Endodermal cell (in vitro differentiated cells): ENCODE results near the gene RELCH. TPM values are rescaled to one million over a fixed set of nuclear protein-coding genes. Genes with fewer than 3 reads are reported as not detected.
A peak's percentile ranks its signal among the peaks of the same experiment; 100 is the strongest.

Experiments used
- DNase-seq: peaks from one replicate; pipeline ENCODE4 v3.0.0-alpha.2; 2017
- H3K27ac ChIP-seq: 2 replicates; pipeline ENCODE4 v1.5.1; 2013; ENCODE audit warnings: mild to moderate bottlenecking, low read depth, low read length, moderate library complexity
- H3K27me3 ChIP-seq: 2 replicates; pipeline ENCODE4 v1.6.1; 2013; ENCODE audit warnings: mild to moderate bottlenecking, low read length, moderate library complexity; ENCODE audit not compliant: insufficient read depth, control insufficient read depth, poor library complexity, severe bottlenecking
- H3K36me3 ChIP-seq: 2 replicates; pipeline ENCODE4 v1.7.0; 2013; ENCODE audit warnings: mild to moderate bottlenecking, low read length, moderate library complexity; ENCODE audit not compliant: control insufficient read depth, insufficient read depth
- H3K4me1 ChIP-seq: one replicate; pipeline ENCODE4 v1.7.0; 2013; ENCODE audit warnings: low read length; ENCODE audit not compliant: control insufficient read depth, insufficient read depth
- H3K4me3 ChIP-seq: 2 replicates; pipeline ENCODE4 v1.5.1; 2013; ENCODE audit warnings: mild to moderate bottlenecking, low read length, moderate library complexity
- H3K9ac ChIP-seq: 2 replicates; pipeline ENCODE4 v1.6.1; 2013; ENCODE audit warnings: mild to moderate bottlenecking, low read length, moderate library complexity; ENCODE audit not compliant: poor library complexity, severe bottlenecking; ENCODE audit errors: extremely low read depth
- H3K9me3 ChIP-seq: 2 replicates; pipeline ENCODE4 v1.6.1; 2013; ENCODE audit warnings: mild to moderate bottlenecking, low read length, moderate library complexity; ENCODE audit not compliant: control insufficient read depth
- H3K27ac Mint-ChIP-seq: 2 replicates; pipeline ENCODE4 v1.8.0; 2020; ENCODE audit warnings: mixed read lengths
- H3K27me3 Mint-ChIP-seq: 2 replicates; pipeline ENCODE4 v1.8.0; 2021; ENCODE audit warnings: mild to moderate bottlenecking, mixed read lengths; ENCODE audit not compliant: insufficient read depth
- H3K36me3 Mint-ChIP-seq: 2 replicates; pipeline ENCODE4 v1.8.0; 2020; ENCODE audit warnings: low read depth, mixed read lengths
- H3K4me1 Mint-ChIP-seq: 2 replicates; pipeline ENCODE4 v1.8.0; 2020; ENCODE audit warnings: mixed read lengths
- H3K4me3 Mint-ChIP-seq: 2 replicates; pipeline ENCODE4 v1.8.0; 2020; ENCODE audit warnings: mild to moderate bottlenecking, moderate library complexity, mixed read lengths
- H3K9me3 Mint-ChIP-seq: 2 replicates; pipeline ENCODE4 v1.8.0; 2020; ENCODE audit warnings: mild to moderate bottlenecking, mixed read lengths
- CTCF ChIP-seq: fragments of 200-600 bp; sonication (generic); conservative IDR thresholded peaks from 2 replicates; pipeline ENCODE4 v1.5.0; 2021; ENCODE audit warnings: antibody characterized with exemption, mild to moderate bottlenecking
- WGBS, 2 experiments: methylation state at CpG; one replicate each; pipeline versions ENCODE4 v1.1.5 to v1.1.7; 2013; ENCODE audit warnings: missing lambda C conversion rate in 2 of 2, mixed read lengths in 1 of 2; ENCODE audit not compliant: insufficient coverage in 1 of 2, insufficient read length in 1 of 2; 5-methylcytosine and 5-hydroxymethylcytosine counted together
- total RNA-seq, 2 donors: library from RNA; stranded (reverse); fragmentation: NEBNext Ultra II Directional in 1 of 2; extraction: Animal tissue kit (Norgen Biotek cat#: 25700) in 1 of 2; gene quantifications; 2 replicates in 1 of 2; 3 replicates in 1 of 2; pipeline ENCODE4 v1.2.1, GENCODE V29; 2021

The RELCH gene
- total RNA-seq, 2 donors from 2014 or later, result 29.4 to 32.0 TPM

- H3K4me1 Mint-ChIP-seq, result peaks cover 26% of the 10 kb centered on the region
- H3K36me3 ChIP-seq, result no peaks in the 10 kb centered on the region
- no peak overlapping the region for H3K4me3 ChIP-seq
- peaks cover 11% of the 10 kb centered on the region for H3K4me1 ChIP-seq
- H3K36me3 Mint-ChIP-seq, result no peaks in the 10 kb centered on the region
- no peak overlapping the region for H3K27ac Mint-ChIP-seq
- H3K4me3 Mint-ChIP-seq, result no peak overlapping the region
- H3K27me3 ChIP-seq, result no peaks in the 10 kb centered on the region
- no peaks in the 10 kb centered on the region for H3K27me3 Mint-ChIP-seq
- H3K27ac ChIP-seq, result no peak overlapping the region
- no peak for TF ChIP-seq CTCF
- H3K9me3 ChIP-seq, result no peaks in the 10 kb centered on the region
- no peak for DNase-seq
- no peak overlapping the region for H3K9ac ChIP-seq
- H3K9me3 Mint-ChIP-seq, result no peaks in the 10 kb centered on the region
- 94 to 95% methylated on average over 7 of the region's 7 CpGs for WGBS, 2 experiments
These were observed 150.3 kb downstream of the RELCH start for GRCh38 chr18:62337336-62337735.

- Histone ChIP-seq H3K4me1 (peaks cover 11% of the 10 kb centered on the region), H3K4me3 (no peak overlapping the region), H3K9ac (no peak overlapping the region), H3K36me3 (no peaks in the 10 kb centered on the region), H3K9me3 (no peaks in the 10 kb centered on the region), H3K27ac (no peak overlapping the region), H3K27me3 (no peaks in the 10 kb centered on the region)
- Mint-ChIP-seq H3K27ac (no peak overlapping the region), H3K36me3 (no peaks in the 10 kb centered on the region), H3K27me3 (no peaks in the 10 kb centered on the region), H3K4me3 (peak overlapping the region; percentile 34), H3K9me3 (no peaks in the 10 kb centered on the region), H3K4me1 (peaks cover 26% of the 10 kb centered on the region)
- peak; percentile 74 for DNase-seq
- no peak for TF ChIP-seq CTCF
- WGBS, 2 experiments, result 54 to 57% methylated on average over 9 of the region's 10 CpGs
These were observed 151.5 kb downstream of the RELCH start for GRCh38 chr18:62338446-62339105.

GRCh38 chr18:62339106-62339988 is 152.3 kb downstream of the RELCH start:
- no peaks in the 10 kb centered on the region for H3K27me3 ChIP-seq
- no peak overlapping the region for H3K4me3 ChIP-seq
- peaks cover 26% of the 10 kb centered on the region for H3K4me1 Mint-ChIP-seq
- H3K9ac ChIP-seq, result no peak overlapping the region
- TF ChIP-seq CTCF, result no peak
- H3K36me3 ChIP-seq, result no peaks in the 10 kb centered on the region
- H3K27ac ChIP-seq, result no peak overlapping the region
- no peaks in the 10 kb centered on the region for H3K36me3 Mint-ChIP-seq
- 58 to 68% methylated on average over 11 to 15 of the region's 15 CpGs for WGBS, 2 experiments
- peak; percentile 66 for DNase-seq
- H3K4me1 ChIP-seq, result peaks cover 11% of the 10 kb centered on the region
- no peaks in the 10 kb centered on the region for H3K9me3 Mint-ChIP-seq
- H3K4me3 Mint-ChIP-seq, result peak overlapping the region; percentile 34
- H3K27me3 Mint-ChIP-seq, result no peaks in the 10 kb centered on the region
- no peaks in the 10 kb centered on the region for H3K9me3 ChIP-seq
- no peak overlapping the region for H3K27ac Mint-ChIP-seq
